Spleen (tissue), 3 donors: ENCODE results near the gene MKLN1.

Experiments
- POLR2A ChIP-seq, 3 donors: fragments of 450-650 bp; IDR thresholded peaks; one replicate each; pipeline ENCODE4 v1.5.1; 2017; ENCODE audit warnings: antibody characterized with exemption in 3 of 3, mild to moderate bottlenecking in 1 of 3
- POLR2AphosphoS5 ChIP-seq, 3 donors: sonication (generic); formaldehyde crosslinking; IDR thresholded peaks; one replicate each; pipeline ENCODE4 v1.5.1; 2017; ENCODE audit warnings: antibody characterized with exemption in 3 of 3

DNA sequence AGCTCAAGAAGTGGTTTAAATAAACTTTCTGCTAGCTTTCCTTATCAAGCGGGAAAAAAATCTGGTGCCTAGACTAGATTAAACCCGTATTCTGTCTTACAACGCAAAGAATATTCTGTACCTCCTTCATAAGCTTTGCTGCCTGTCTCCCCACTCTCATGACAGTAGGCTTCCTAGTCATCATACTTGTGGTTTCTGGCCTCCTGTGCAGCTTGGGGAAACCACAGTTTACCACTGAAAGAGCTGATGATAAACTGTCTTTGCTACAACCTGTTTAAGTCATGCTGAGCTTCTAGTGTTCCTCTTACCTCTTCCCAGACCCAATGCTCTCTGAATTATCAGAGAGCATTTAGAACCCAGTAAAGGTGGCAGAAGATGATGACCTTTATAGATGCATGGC is 173.7 kb downstream of the MKLN1 start:
- TF ChIP-seq POLR2AphosphoS5 (IDR thresholded peaks at IDR 0.05) (no peak), POLR2A (IDR thresholded peaks at IDR 0.05) (no peak)
